T47D (cell line): ENCODE measurements around the gene HUNK.
"Not testable (repeated sequence)": the region's sequence is repeated elsewhere in the genome, so short reads cannot be mapped to it uniquely, and the experiment has no call there.

Source experiments
- DNase-seq, 2 experiments: peaks; one replicate each; pipeline versions ENCODE4 v3.0.0 to v3.0.0-alpha.2; 2011 to 2012; ENCODE audit warnings: low read depth in 1 of 2, low spot score in 1 of 2
- JUND ChIP-seq: IDR thresholded peaks from 2 replicates; pipeline ENCODE4 v1.6.1; 2012; ENCODE audit warnings: low read depth
- in situ Hi-C: cut with HindIII; loops from 2 replicates; pipeline ENCODE4 v1.10.0; 2016; ENCODE audit warnings: low sequenced_read_pairs, low pct_unique_long_range_greater_than_20kb

The HUNK gene

GRCh38 chr21:31938330-31939301, 65.8 kb downstream of the HUNK start:
- in situ Hi-C loops = no loop called here
- no peak for DNase-seq
- TF ChIP-seq JUND = no peak

- TF ChIP-seq JUND = no peak
- no peak for DNase-seq
- in situ Hi-C loops = no loop called here
Measured at GRCh38 chr21:31941694-31942093, 68.9 kb downstream of the HUNK start.

- TF ChIP-seq JUND = no peak
- no peak for DNase-seq
- in situ Hi-C loops = no loop called here
Measured at GRCh38 chr21:31943561-31943960, 70.7 kb downstream of the HUNK start.

GRCh38 chr21:31945141-31945540, 72.3 kb downstream of the HUNK start:
- in situ Hi-C loops = no loop called here
- no peak for TF ChIP-seq JUND
- DNase-seq = no peak

- no peak for TF ChIP-seq JUND
- no peak for DNase-seq
- in situ Hi-C loops = no loop called here
Measured at GRCh38 chr21:31945546-31945945, 72.7 kb downstream of the HUNK start.

- no peak for TF ChIP-seq JUND
- in situ Hi-C loops = no loop called here
- no peak for DNase-seq
Measured at GRCh38 chr21:31946231-31946630, 73.4 kb downstream of the HUNK start.

- in situ Hi-C loops, DNase-seq: not testable (repeated sequence)
Measured at GRCh38 chr21:31946876-31947550, 74.2 kb downstream of the HUNK start.

- in situ Hi-C loops = no loop called here
- no peak for DNase-seq
- no peak for TF ChIP-seq JUND
Measured at GRCh38 chr21:31948676-31949075, 75.9 kb downstream of the HUNK start.

GRCh38 chr21:31952828-31953227, 80.0 kb downstream of the HUNK start:
- in situ Hi-C loops = no loop called here
- DNase-seq = no peak
- TF ChIP-seq JUND = no peak

- DNase-seq = no peak
- TF ChIP-seq JUND = no peak
- in situ Hi-C loops = no loop called here
Measured at GRCh38 chr21:31957631-31958030, 84.8 kb downstream of the HUNK start.

- no peak for DNase-seq
- in situ Hi-C loops = no loop called here
Measured at GRCh38 chr21:31959881-31960280, 87.1 kb downstream of the HUNK start.

GRCh38 chr21:31961027-31961426, 88.2 kb downstream of the HUNK start:
- TF ChIP-seq JUND = no peak
- in situ Hi-C loops = no loop called here
- DNase-seq = no peak

More at GRCh38 chr21:31959881-31960280, 87.1 kb downstream of the HUNK start:
- TF ChIP-seq JUND = no peak

- no peak for TF ChIP-seq JUND
- in situ Hi-C loops = no loop called here
- no peak for DNase-seq
Measured at GRCh38 chr21:31961704-31962103, 88.9 kb downstream of the HUNK start.
